Suprapubic skin (tissue), 4 donors: ENCODE data around the gene TMEM80. TPM values are rescaled to one million over a fixed set of nuclear protein-coding genes. Genes with fewer than 3 reads are reported as not detected.

ENCODE experiments used
- DNase-seq, 2 donors: peaks; one replicate each; pipeline ENCODE4 v3.0.0-alpha.2; 2019; ENCODE audit warnings: low spot score in 2 of 2
- H3K27ac ChIP-seq: fragments of 200-600 bp; sonication (generic); one replicate; pipeline ENCODE4 v1.5.1; 2019
- H3K27me3 ChIP-seq: fragments of 200-600 bp; sonication (generic); one replicate; pipeline ENCODE4 v1.5.1; 2019
- H3K36me3 ChIP-seq: fragments of 200-600 bp; sonication (generic); one replicate; pipeline ENCODE4 v1.5.1; 2019
- H3K4me1 ChIP-seq: fragments of 200-600 bp; sonication (generic); one replicate; pipeline ENCODE4 v1.5.1; 2019
- H3K4me3 ChIP-seq: fragments of 200-600 bp; sonication (generic); one replicate; pipeline ENCODE4 v1.5.1; 2019; ENCODE audit warnings: mild to moderate bottlenecking
- H3K9me3 ChIP-seq: fragments of 200-600 bp; sonication (generic); one replicate; pipeline ENCODE4 v1.5.1; 2019
- CTCF ChIP-seq, 2 donors: fragments of 200-600 bp in 1 of 2; fragments of 450-650 bp in 1 of 2; sonication (generic) in 1 of 2; IDR thresholded peaks; one replicate each; pipeline ENCODE4 v1.5.1; 2016 to 2019; ENCODE audit warnings: antibody characterized with exemption in 2 of 2, mild to moderate bottlenecking in 1 of 2, moderate library complexity in 1 of 2
- EP300 ChIP-seq: sonication (generic); formaldehyde crosslinking; IDR thresholded peaks from one replicate; pipeline ENCODE4 v1.6.1; 2017; ENCODE audit warnings: antibody characterized with exemption
- POLR2A ChIP-seq, 2 donors: fragments of 450-650 bp; IDR thresholded peaks; one replicate each; pipeline ENCODE4 v1.6.1; 2017; ENCODE audit warnings: antibody characterized with exemption in 2 of 2, mild to moderate bottlenecking in 2 of 2, moderate library complexity in 2 of 2
- POLR2AphosphoS5 ChIP-seq, 3 donors: sonication (generic); formaldehyde crosslinking; IDR thresholded peaks; one replicate each; pipeline ENCODE4 v1.6.1; 2017; ENCODE audit warnings: antibody characterized with exemption in 3 of 3
- WGBS: methylation state at CpG from one replicate; pipeline ENCODE4 v1.1.5; 2018; 5-methylcytosine and 5-hydroxymethylcytosine counted together
- total RNA-seq, 4 donors: library from RNA; depleted of rRNA; stranded (reverse); fragments of >200 nt; gene quantifications; one replicate each; pipeline ENCODE4 v1.1.0, GENCODE V29; 2016

TMEM80 gene
- total RNA-seq, 4 donors from 2014 or later: 31.5 to 53.6 (median 39.1) TPM

- Histone ChIP-seq H3K36me3 (peaks cover 22% of the 10 kb centered on the region), H3K4me3 (no peak overlapping the region), H3K9me3 (no peaks in the 10 kb centered on the region), H3K27ac (no peak overlapping the region), H3K4me1 (peaks cover 67% of the 10 kb centered on the region), H3K27me3 (peaks cover 13% of the 10 kb centered on the region)
- DNase-seq: no peak
- WGBS: 83% methylated on average over 7 of the region's 18 CpGs
- TF ChIP-seq EP300 (no peak), POLR2AphosphoS5 (IDR thresholded peaks at IDR 0.05) (no peak), POLR2A (IDR thresholded peaks at IDR 0.05) (no peak), CTCF (IDR thresholded peaks at IDR 0.05) (no peak)
These were observed 29.3 kb downstream of the TMEM80 start for GRCh38 chr11:724778-725386.

DNA sequence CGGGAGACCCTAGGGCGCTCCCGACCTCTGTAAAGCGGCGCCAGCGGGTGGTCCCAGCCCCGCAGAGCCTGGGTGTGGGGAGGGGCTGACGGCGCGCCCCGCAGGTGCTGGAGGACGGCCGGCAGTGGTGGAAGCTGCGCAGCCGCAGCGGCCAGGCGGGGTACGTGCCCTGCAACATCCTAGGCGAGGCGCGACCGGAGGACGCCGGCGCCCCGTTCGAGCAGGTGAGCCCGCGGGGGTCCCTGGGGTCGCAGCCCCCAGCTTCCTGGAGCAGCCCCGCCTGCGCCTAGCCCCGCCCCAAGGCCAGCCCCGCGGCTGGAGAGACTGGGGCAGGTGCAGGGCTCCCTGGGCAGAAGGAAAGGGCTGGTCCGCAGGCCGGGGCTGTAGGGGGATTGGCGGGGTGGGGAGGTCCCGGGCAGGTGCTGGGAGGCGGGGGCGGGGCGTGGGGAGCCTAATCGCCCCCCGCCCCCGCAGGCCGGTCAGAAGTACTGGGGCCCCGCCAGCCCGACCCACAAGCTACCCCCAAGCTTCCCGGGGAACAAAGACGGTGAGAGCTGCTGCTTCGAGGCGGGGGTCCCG, 30.1 kb downstream of the TMEM80 start:
- peak overlapping the region; percentile 22 for H3K4me3 ChIP-seq
- peaks cover 22% of the 10 kb centered on the region for H3K36me3 ChIP-seq
- 27% methylated on average over 7 of the region's 53 CpGs for WGBS
- H3K9me3 ChIP-seq: no peaks in the 10 kb centered on the region
- H3K27ac ChIP-seq: peak overlapping the region; percentile 47
- H3K4me1 ChIP-seq: peaks cover 63% of the 10 kb centered on the region
- no peak for DNase-seq
- TF ChIP-seq POLR2A (IDR thresholded peaks at IDR 0.05) (no peak), EP300 (no peak), POLR2AphosphoS5 (IDR thresholded peaks at IDR 0.05) (no peak), CTCF (IDR thresholded peaks at IDR 0.05) (no peak)
- peaks cover 11% of the 10 kb centered on the region for H3K27me3 ChIP-seq

- Histone ChIP-seq H3K27me3 (peaks cover 5% of the 10 kb centered on the region), H3K4me1 (peaks cover 55% of the 10 kb centered on the region)
These were observed 30.9 kb downstream of the TMEM80 start for GRCh38 chr11:726278-727220.

DNA sequence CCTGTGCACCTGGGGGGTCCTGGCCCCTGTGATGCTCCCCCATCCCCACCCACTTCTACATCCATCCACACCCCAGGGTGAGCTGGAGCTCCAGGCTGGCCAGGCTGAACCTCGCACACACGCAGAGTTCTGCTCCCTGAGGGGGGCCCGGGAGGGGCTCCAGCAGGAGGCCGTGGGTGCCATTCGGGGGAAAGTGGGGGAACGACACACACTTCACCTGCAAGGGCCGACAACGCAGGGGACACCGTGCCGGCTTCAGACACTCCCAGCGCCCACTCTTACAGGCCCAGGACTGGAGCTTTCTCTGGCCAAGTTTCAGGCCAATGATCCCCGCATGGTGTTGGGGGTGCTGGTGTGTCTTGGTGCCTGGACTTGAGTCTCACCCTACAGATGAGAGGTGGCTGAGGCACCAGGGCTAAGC, 31.7 kb downstream of the TMEM80 start:
- no peak overlapping the region for H3K4me3 ChIP-seq
- peaks cover 15% of the 10 kb centered on the region for H3K36me3 ChIP-seq
- H3K27me3 ChIP-seq: peaks cover 5% of the 10 kb centered on the region
- H3K4me1 ChIP-seq: peaks cover 50% of the 10 kb centered on the region
- TF ChIP-seq POLR2A (IDR thresholded peaks at IDR 0.05) (no peak), CTCF (IDR thresholded peaks at IDR 0.05) (no peak), POLR2AphosphoS5 (IDR thresholded peaks at IDR 0.05) (no peak), EP300 (no peak)
- no peaks in the 10 kb centered on the region for H3K9me3 ChIP-seq
- 88% methylated on average over 5 of the region's 12 CpGs for WGBS
- H3K27ac ChIP-seq: peak overlapping the region; percentile 64
- peak in 1 of 2 donors; percentile 65 for DNase-seq

More at GRCh38 chr11:726278-727220, 30.9 kb downstream of the TMEM80 start:
- no peak for TF ChIP-seq EP300
- no peak for TF ChIP-seq POLR2A (IDR thresholded peaks at IDR 0.05)
- no peak for TF ChIP-seq CTCF (IDR thresholded peaks at IDR 0.05)
- TF ChIP-seq POLR2AphosphoS5 (IDR thresholded peaks at IDR 0.05): no peak
- DNase-seq: peak in 1 of 2 donors; percentile 76
- Histone ChIP-seq H3K9me3 (no peaks in the 10 kb centered on the region), H3K4me3 (peak overlapping the region; percentile 22), H3K36me3 (peaks cover 15% of the 10 kb centered on the region), H3K27ac (peak overlapping the region; percentile 48)
- WGBS: 51% methylated on average over 3 of the region's 61 CpGs
